Stimulated activated CD4-positive, alpha-beta T cell treated with anti-CD3 and anti-CD28 coated beads, Interleukin-15, amount 100 ng/mL, for 48 hours (primary cell): ENCODE measurements around the gene RARB.

Experiments
- DNase-seq, 2 donors: peaks; one replicate each; pipeline ENCODE4 v3.0.0-alpha.2; 2020; ENCODE audit warnings: low read depth in 2 of 2

The RARB gene

GRCh38 chr3:25472731-25473130, 44.7 kb downstream of the RARB start:
- DNase-seq = no peak

GRCh38 chr3:25473246-25473645, 45.2 kb downstream of the RARB start:
- DNase-seq = no peak

- no peak for DNase-seq
Observed at GRCh38 chr3:25474052-25474451, 46.0 kb downstream of the RARB start.

- no peak for DNase-seq
Observed at GRCh38 chr3:25476639-25477038, 48.6 kb downstream of the RARB start.

- no peak for DNase-seq
Observed at GRCh38 chr3:25478211-25478757, 50.2 kb downstream of the RARB start.

DNA sequence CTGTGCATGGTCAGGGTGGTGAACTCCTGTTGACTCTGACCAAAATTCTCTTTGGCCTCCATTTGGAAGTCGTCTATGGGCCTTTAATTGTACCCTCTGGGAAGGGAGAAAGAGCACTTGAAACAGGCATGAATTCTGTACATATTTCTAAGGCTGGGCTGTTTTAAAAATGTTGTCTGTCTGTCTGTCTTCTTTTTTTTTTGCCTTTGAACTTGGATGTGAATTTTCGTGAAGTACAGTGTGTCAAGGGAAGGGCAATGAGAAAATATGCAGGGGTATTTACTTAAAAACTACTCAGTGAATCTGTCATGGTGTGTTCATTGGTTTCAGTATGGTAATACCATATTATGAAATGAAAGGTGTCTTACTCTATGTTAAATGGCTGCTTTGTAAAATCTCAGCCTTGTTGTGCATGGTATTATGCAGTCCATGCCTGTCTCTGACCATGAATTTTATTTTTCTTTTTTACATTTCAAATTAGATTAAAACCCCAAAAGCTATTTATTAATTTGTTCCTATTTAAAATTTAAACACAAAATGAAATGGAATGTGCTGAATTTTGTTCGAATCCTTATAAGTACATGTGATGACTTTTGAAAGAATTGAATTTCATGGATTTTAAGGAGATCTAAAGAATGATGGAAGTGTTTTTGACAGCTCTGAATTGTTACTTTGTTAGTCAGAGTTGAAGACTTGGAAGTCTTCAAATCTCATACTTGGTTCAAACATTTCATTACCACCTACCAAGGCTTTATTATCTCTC, 51.1 kb downstream of the RARB start:
- DNase-seq = no peak

DNA sequence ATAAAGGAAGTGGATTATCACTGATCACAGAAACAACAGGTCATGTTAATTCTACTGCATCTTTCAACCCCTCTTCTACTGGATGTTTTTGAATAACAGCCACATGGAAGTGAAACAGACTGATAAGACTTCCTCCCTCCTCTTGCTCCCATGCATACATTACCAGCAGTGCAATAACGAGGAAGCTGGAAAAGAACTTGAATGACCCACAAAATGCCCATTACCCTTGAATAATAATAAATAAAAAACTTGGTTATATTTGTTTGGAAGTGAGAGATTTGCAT, 51.6 kb downstream of the RARB start:
- DNase-seq = no peak

- no peak for DNase-seq
Observed at GRCh38 chr3:25480811-25481210, 52.7 kb downstream of the RARB start.

DNA sequence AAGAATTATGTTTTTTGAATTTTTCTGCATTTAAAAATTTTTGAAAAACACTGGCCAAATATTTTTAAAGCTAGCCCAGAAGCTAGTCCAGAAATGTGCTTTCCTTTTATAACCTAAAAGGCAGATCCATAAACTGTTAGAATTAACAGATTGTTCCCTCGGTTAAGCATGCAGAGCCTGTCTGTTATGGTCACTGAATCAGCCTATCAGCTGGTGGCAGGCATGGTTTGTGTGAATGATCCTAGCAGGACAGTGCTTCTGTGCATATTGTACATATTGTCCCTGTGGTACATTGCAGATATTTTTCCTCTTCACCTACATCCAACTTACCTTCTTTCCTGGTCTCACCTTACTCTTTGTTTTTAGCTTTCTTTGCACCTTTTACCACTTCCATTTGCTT, 53.3 kb downstream of the RARB start:
- no peak for DNase-seq

DNA sequence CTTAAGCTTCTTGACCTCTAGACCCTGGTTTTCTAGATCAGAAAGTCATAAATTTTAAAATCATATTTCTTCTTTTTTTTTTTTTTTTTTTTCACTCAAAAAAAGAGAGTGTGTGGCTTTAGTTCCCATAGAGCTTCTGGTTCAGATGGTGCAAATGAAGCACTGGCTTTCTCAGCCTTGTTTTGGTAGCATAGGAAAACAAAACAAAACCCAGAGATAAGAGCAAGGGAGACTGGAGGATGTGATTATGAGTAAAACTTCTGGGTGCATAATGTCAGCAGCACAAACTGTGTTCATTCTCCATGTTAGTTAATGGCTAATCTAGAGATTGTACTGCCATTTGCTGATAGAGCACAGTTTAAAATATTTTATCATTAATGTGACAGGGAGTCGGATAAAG, 55.4 kb downstream of the RARB start:
- no peak for DNase-seq

- DNase-seq = no peak
Observed at GRCh38 chr3:25485673-25486072, 57.6 kb downstream of the RARB start.

DNA sequence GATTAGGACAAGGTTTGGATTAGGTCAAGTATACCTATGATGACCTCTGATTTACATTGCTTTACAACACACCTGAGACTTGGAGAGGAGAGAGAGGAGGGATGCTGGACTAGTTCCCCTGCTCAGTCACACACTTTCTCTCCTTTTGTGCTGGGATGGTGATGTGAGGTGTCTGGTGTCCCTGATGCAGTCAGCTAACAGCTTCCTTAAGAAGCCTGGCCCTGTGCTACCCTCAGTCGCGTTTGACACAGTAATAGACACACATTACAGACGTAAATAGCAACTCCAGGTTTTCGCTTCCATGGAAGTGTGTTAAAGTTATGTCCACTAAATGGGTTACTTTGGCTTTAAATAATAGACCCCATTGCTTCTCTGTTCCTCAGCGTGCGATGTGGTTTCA, 58.9 kb downstream of the RARB start:
- DNase-seq = no peak

DNA sequence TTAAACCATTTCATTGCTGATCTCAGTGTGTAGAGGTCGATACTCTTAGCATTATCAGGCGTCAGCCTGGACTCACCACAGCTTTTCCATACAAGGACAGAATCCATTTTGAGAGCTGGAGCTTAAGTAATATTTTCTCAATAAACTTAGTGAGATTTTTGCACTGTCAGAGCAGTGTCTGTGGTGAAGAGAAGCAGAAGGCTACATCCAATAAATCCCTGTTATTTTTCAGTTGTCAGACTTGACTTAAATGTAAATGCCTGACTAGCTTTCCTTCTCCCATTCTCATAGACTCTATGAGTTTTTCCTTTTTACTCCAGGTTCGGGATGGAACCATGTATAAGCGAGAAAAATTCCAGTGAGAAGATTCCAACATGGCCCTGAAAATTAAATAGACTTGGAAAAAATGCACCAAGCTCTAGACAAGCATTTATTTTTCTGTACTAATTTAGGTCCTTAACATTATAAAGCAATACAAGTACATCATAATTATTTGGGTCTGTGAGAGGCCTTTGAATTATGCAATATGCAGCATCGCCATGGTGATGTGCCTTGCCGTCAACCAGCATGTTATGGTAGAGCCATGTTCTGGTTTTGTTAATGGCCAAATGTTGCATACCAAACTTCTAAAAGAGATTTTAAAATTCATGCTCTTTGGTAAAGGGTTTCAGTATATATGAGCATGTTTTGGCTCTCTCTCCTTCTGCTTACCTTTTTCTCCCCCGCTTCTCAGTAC, 62.0 kb downstream of the RARB start:
- no peak for DNase-seq

DNA sequence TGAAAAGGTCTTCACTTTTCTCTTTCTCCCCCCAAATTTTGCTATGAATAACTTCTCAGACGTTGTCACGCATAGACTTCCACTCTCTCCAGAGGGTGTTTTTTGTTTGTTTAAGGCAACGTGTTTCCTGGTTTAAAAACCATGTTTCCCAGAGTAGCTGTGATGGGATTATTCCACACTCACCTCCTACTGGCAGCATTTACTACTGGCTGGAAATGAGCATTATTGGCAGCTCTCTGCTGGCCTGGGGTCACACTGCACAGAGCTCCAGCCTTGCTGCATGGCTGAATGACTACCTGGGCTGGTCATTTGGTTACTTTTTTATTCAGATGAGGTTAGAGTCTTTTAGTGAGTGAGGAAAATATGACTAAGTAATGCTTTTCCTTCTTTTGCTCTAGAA, 65.2 kb downstream of the RARB start:
- DNase-seq = no peak

DNA sequence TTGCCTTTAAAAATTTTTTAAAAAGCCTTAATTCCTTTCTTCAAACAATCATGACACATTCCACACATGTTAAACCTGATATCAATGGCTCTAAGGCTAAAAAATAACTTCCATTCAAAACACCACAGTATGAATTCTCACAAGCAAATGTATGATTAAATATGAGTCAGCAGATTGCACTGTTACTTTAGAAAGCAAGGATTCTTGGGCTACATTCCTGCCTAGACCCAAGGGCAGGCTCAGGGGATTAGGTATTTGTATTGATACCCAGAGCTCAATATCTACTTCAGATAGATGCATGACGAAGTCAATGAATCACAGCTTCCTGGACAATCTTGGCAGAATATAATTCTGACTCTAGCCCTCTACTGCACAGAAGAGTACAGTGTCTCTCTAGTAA, 65.7 kb downstream of the RARB start:
- DNase-seq = no peak

DNA sequence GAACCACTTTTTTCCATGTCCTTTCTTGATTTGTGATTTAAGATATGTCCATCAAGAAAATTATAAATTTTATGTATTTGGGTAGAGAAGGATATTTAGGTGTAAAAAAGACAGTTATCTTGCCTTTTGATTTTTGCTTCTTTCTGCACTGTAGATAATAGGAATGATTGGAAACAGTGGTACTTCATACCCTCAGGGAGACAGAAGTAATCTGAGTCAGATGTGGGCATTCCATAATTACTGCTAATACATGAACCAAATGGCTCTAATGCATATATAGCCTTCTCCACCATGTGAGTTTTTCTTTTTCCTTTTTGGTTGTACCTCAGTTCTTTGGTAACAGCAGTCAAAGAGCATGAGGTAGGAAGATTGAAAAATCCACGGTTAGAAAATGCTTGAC, 67.2 kb downstream of the RARB start:
- DNase-seq = no peak

GRCh38 chr3:25495726-25496253, 67.7 kb downstream of the RARB start:
- no peak for DNase-seq

GRCh38 chr3:25497096-25497495, 69.0 kb downstream of the RARB start:
- DNase-seq = no peak

- no peak for DNase-seq
Observed at GRCh38 chr3:25500706-25501210, 72.7 kb downstream of the RARB start.

DNA sequence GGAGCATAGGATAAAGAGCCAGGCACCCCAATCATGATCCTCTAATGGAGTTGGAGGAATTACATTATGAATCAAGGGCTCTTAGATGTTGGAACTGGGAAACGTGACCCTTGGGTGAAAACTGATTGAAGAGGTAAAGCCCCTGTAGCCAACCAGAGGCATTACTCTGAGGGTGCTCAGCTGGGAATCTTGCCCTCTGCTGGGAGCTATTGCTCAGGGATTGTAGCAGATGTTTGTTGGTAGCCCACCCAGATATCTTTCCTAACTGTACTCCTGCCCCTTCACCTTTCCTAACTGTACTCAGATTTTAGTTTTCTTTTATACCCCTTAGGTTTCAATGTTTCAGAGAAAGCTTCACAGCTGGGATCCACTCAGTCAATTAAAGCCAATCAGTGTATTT, 74.2 kb downstream of the RARB start:
- DNase-seq = no peak

GRCh38 chr3:25503898-25504301, 75.8 kb downstream of the RARB start:
- DNase-seq = no peak

DNA sequence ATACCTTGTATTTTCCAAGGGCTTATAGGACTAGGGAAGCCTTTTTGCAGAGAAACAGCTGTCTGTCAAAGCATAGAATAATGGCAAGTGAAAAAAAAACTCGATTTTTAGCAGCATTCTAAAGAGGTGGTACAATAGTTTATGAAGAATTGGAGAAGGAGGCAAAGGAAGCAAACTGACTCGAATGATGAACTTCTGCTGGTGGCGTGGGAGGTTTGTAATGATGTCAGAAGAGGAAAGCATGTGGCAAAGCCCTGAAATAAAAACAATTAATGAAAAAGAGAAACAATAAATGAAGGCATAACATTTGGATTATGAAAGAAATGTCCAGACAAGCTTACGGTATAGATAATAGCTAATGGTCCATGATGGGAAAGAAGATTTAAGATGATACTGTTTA, 77.5 kb downstream of the RARB start:
- no peak for DNase-seq

GRCh38 chr3:25507811-25508210, 79.7 kb downstream of the RARB start:
- no peak for DNase-seq
